Testis (tissue), 2 donors: ENCODE results near the gene PARVB.

Experiments used
- POLR2A ChIP-seq: fragments of 450-650 bp; IDR thresholded peaks from one replicate; pipeline ENCODE4 v1.6.1; 2017; ENCODE audit warnings: antibody characterized with exemption, mild to moderate bottlenecking, moderate library complexity
- TF ChIP-seq, protein P1 (sequence below), 3 experiments: fragments of 450-650 bp in 2 of 3; fragments of 200-600 bp in 1 of 3; sonication (generic) in 1 of 3; IDR thresholded peaks; one replicate each; pipeline ENCODE4 v1.5.1; 2016 to 2019; ENCODE audit warnings: antibody characterized with exemption in 3 of 3, mild to moderate bottlenecking in 2 of 3, moderate library complexity in 1 of 3

DNA sequence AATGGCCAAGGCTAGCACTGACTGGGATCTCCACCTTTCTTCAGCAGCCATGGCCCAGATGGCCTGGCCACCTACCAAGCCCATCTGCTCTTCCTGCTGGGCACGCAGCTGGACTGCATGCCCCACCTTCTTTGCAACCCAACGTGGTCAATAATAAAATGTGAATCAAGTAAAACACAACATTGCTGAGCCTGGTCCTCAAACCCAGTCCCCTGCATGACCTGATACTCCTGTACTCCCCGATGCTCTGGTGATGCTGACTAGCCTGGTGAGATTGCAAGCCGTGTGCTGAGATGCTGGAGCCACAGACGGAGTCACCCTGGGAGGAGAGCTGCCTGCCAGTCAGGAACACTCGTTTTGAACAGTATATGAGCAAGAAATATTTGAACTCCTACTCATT is 190.7 kb downstream of the PARVB start:
- no peak for TF ChIP-seq POLR2A
- TF ChIP-seq, protein P1, sequence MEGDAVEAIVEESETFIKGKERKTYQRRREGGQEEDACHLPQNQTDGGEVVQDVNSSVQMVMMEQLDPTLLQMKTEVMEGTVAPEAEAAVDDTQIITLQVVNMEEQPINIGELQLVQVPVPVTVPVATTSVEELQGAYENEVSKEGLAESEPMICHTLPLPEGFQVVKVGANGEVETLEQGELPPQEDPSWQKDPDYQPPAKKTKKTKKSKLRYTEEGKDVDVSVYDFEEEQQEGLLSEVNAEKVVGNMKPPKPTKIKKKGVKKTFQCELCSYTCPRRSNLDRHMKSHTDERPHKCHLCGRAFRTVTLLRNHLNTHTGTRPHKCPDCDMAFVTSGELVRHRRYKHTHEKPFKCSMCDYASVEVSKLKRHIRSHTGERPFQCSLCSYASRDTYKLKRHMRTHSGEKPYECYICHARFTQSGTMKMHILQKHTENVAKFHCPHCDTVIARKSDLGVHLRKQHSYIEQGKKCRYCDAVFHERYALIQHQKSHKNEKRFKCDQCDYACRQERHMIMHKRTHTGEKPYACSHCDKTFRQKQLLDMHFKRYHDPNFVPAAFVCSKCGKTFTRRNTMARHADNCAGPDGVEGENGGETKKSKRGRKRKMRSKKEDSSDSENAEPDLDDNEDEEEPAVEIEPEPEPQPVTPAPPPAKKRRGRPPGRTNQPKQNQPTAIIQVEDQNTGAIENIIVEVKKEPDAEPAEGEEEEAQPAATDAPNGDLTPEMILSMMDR (IDR thresholded peaks at IDR 0.05) = no peak
